Parathyroid adenoma (tissue), 2 donors: ENCODE measurements around the gene CDH16.

Experiments used
- H2AFZ ChIP-seq: fragments of 300-600 bp; sonication (generic); one replicate; pipeline ENCODE4 v1.7.0; 2017; ENCODE audit warnings: antibody characterized with exemption, mild to moderate bottlenecking
- H3K27ac ChIP-seq: fragments of 300-600 bp; sonication (generic); one replicate; pipeline ENCODE4 v1.7.0; 2017
- H3K27me3 ChIP-seq: fragments of 300-600 bp; sonication (generic); one replicate; pipeline ENCODE4 v1.7.0; 2017; ENCODE audit warnings: low read length; ENCODE audit not compliant: control insufficient read depth, insufficient read depth
- H3K36me3 ChIP-seq: fragments of 300-600 bp; sonication (generic); one replicate; pipeline ENCODE4 v1.7.0; 2017; ENCODE audit warnings: low read length; ENCODE audit not compliant: control insufficient read depth, insufficient read depth
- H3K4me1 ChIP-seq: fragments of 300-600 bp; sonication (generic); one replicate; pipeline ENCODE4 v1.7.0; 2017; ENCODE audit warnings: control low read depth
- H3K4me2 ChIP-seq: fragments of 300-600 bp; sonication (generic); one replicate; pipeline ENCODE4 v1.7.0; 2017; ENCODE audit warnings: low read length
- H3K4me3 ChIP-seq: fragments of 300-600 bp; sonication (generic); one replicate; pipeline ENCODE4 v1.7.0; 2017; ENCODE audit warnings: low read depth, low read length
- H3K79me2 ChIP-seq: fragments of 300-600 bp; sonication (generic); one replicate; pipeline ENCODE4 v1.7.0; 2017; ENCODE audit warnings: control low read depth
- H3K9ac ChIP-seq: fragments of 300-600 bp; sonication (generic); one replicate; pipeline ENCODE4 v1.7.0; 2017; ENCODE audit warnings: mild to moderate bottlenecking
- H3K9me3 ChIP-seq: fragments of 300-600 bp; sonication (generic); one replicate; pipeline ENCODE4 v1.7.0; 2017; ENCODE audit warnings: low read length; ENCODE audit not compliant: control insufficient read depth
- CTCF ChIP-seq: fragments of 300-600 bp; sonication (generic); IDR thresholded peaks from one replicate; pipeline ENCODE4 v1.7.0; 2017; ENCODE audit warnings: antibody characterized with exemption, mild to moderate bottlenecking
- donor health status: primary hyperparathyroidism.

CDH16 gene

GRCh38 chr16:66944054-66944441 lies 25.4 kb upstream of the CDH16 start:
- Histone ChIP-seq H3K4me3 (no peak overlapping the region), H3K4me2 (no peak overlapping the region), H3K79me2 (no peaks in the 10 kb centered on the region), H3K27ac (no peak overlapping the region), H3K9ac (no peak overlapping the region), H3K9me3 (no peaks in the 10 kb centered on the region), H3K27me3 (no peaks in the 10 kb centered on the region), H2AFZ (no peak overlapping the region), H3K36me3 (no peaks in the 10 kb centered on the region), H3K4me1 (peaks cover 14% of the 10 kb centered on the region)
- no peak for TF ChIP-seq CTCF

- H3K27me3 ChIP-seq, result no peaks in the 10 kb centered on the region
- H3K9me3 ChIP-seq, result no peaks in the 10 kb centered on the region
- H3K4me2 ChIP-seq, result no peak overlapping the region
- H3K4me3 ChIP-seq, result no peak overlapping the region
- H3K36me3 ChIP-seq, result no peaks in the 10 kb centered on the region
- H3K4me1 ChIP-seq, result peaks cover 14% of the 10 kb centered on the region
- no peak overlapping the region for H2AFZ ChIP-seq
- H3K9ac ChIP-seq, result no peak overlapping the region
- no peak for TF ChIP-seq CTCF
- H3K27ac ChIP-seq, result no peak overlapping the region
- no peaks in the 10 kb centered on the region for H3K79me2 ChIP-seq
Measured at GRCh38 chr16:66943426-66944053, 24.9 kb upstream of the CDH16 start.

GRCh38 chr16:66942981-66943380 lies 24.3 kb upstream of the CDH16 start:
- Histone ChIP-seq H3K27me3 (no peaks in the 10 kb centered on the region), H3K79me2 (no peaks in the 10 kb centered on the region), H3K4me3 (no peak overlapping the region), H3K36me3 (no peaks in the 10 kb centered on the region), H3K4me1 (peaks cover 8% of the 10 kb centered on the region), H3K9ac (no peak overlapping the region), H2AFZ (no peak overlapping the region), H3K27ac (no peak overlapping the region), H3K9me3 (no peaks in the 10 kb centered on the region), H3K4me2 (no peak overlapping the region)
- TF ChIP-seq CTCF, result no peak

GRCh38 chr16:66940236-66940635 lies 21.6 kb upstream of the CDH16 start:
- Histone ChIP-seq H2AFZ (no peak overlapping the region), H3K79me2 (peaks cover 5% of the 10 kb centered on the region), H3K4me3 (no peak overlapping the region), H3K27ac (no peak overlapping the region), H3K36me3 (no peaks in the 10 kb centered on the region), H3K9ac (no peak overlapping the region), H3K4me2 (no peak overlapping the region), H3K9me3 (no peaks in the 10 kb centered on the region), H3K27me3 (no peaks in the 10 kb centered on the region), H3K4me1 (peaks cover 6% of the 10 kb centered on the region)
- no peak for TF ChIP-seq CTCF

GRCh38 chr16:66939366-66939765 lies 20.7 kb upstream of the CDH16 start:
- Histone ChIP-seq H3K27ac (no peak overlapping the region), H3K4me3 (no peak overlapping the region), H3K4me2 (no peak overlapping the region), H3K36me3 (no peaks in the 10 kb centered on the region), H3K9me3 (no peaks in the 10 kb centered on the region), H3K27me3 (no peaks in the 10 kb centered on the region), H3K79me2 (peaks cover 8% of the 10 kb centered on the region), H2AFZ (no peak overlapping the region), H3K9ac (no peak overlapping the region), H3K4me1 (peaks cover 6% of the 10 kb centered on the region)
- TF ChIP-seq CTCF, result no peak
